A549 (cell line): Measurements from ENCODE around the gene DCAF10. TPM values are rescaled to one million over a fixed set of nuclear protein-coding genes. Genes with fewer than 3 reads are reported as not detected.

ENCODE experiments used
- polyA plus RNA-seq, 4 experiments: library from polyadenylated mRNA; depleted of rRNA in 3 of 4; stranded (reverse); fragments of >200 nt; fragmentation: RNase III in 1 of 4; extraction: RNeasy Plus Mini Kit Qiagen cat#74134 plus additional on column Dnase treatment in 1 of 4; gene quantifications; 2 replicates in 3 of 4; 3 replicates in 1 of 4; pipeline ENCODE4 v1.2.3, GENCODE V29; 2011 to 2017

DCAF10 gene
- polyA plus RNA-seq, 2 of the 4 experiments (the other 2 are of a cell fraction): 11.5 to 25.8 TPM

Other genes with a start within 250 kb of the DCAF10 start
- gene FBXO10, start 224.4 kb upstream of the DCAF10 start, polyA plus RNA-seq (2011; rRNA removed): 5.3 and 5.7 TPM in 2 replicates
- 4.6 to 5.0 TPM (median 4.8 TPM) in 3 replicates for gene FBXO10, start 224.4 kb upstream of the DCAF10 start, polyA plus RNA-seq (2017; fragmentation: RNase III; extraction: RNeasy Plus Mini Kit Qiagen cat#74134 plus additional on column Dnase treatment)
- 303 and 338 TPM in 2 replicates for gene TOMM5, start 208.2 kb upstream of the DCAF10 start, polyA plus RNA-seq (2011; rRNA removed)
- 324 to 370 TPM (median 339 TPM) in 3 replicates for gene TOMM5, start 208.2 kb upstream of the DCAF10 start, polyA plus RNA-seq (2017; fragmentation: RNase III; extraction: RNeasy Plus Mini Kit Qiagen cat#74134 plus additional on column Dnase treatment)
- gene FRMPD1, start 149.8 kb upstream of the DCAF10 start, polyA plus RNA-seq (2011; rRNA removed): 0.01 TPM in 1 of 2 replicates, not detected in the other
- 0.03 TPM in 1 of 3 replicates, not detected in the others for gene FRMPD1, start 149.8 kb upstream of the DCAF10 start, polyA plus RNA-seq (2017; fragmentation: RNase III; extraction: RNeasy Plus Mini Kit Qiagen cat#74134 plus additional on column Dnase treatment)
- 8.9 and 10.1 TPM in 2 replicates for gene TRMT10B, start 47.0 kb upstream of the DCAF10 start, polyA plus RNA-seq (2011; rRNA removed)
- 6.3 to 6.9 TPM (median 6.5 TPM) in 3 replicates for gene TRMT10B, start 47.0 kb upstream of the DCAF10 start, polyA plus RNA-seq (2017; fragmentation: RNase III; extraction: RNeasy Plus Mini Kit Qiagen cat#74134 plus additional on column Dnase treatment)
- 40.7 and 63.2 TPM in 2 replicates for gene EXOSC3, start 15.7 kb upstream of the DCAF10 start, polyA plus RNA-seq (2011; rRNA removed)
- 72.2 to 77.1 TPM (median 72.4 TPM) in 3 replicates for gene EXOSC3, start 15.7 kb upstream of the DCAF10 start, polyA plus RNA-seq (2017; fragmentation: RNase III; extraction: RNeasy Plus Mini Kit Qiagen cat#74134 plus additional on column Dnase treatment)
- gene SLC25A51, start 103.3 kb downstream of the DCAF10 start, polyA plus RNA-seq (2011; rRNA removed): 24.3 and 29.2 TPM in 2 replicates
- gene SLC25A51, start 103.3 kb downstream of the DCAF10 start, polyA plus RNA-seq (2017; fragmentation: RNase III; extraction: RNeasy Plus Mini Kit Qiagen cat#74134 plus additional on column Dnase treatment): 16.6 to 18.0 TPM (median 17.2 TPM) in 3 replicates